Measurements from ENCODE around the gene SCMH1. TPM values are rescaled to one million over a fixed set of nuclear protein-coding genes. Genes with fewer than 3 reads are reported as not detected.
"Not testable (repeated sequence)": the region's sequence is repeated elsewhere in the genome, so short reads cannot be mapped to it uniquely, and the experiment has no call there.

Gene SCMH1
- total RNA-seq, 1 experiment from 2014 or later, result 21.6 TPM

DNA sequence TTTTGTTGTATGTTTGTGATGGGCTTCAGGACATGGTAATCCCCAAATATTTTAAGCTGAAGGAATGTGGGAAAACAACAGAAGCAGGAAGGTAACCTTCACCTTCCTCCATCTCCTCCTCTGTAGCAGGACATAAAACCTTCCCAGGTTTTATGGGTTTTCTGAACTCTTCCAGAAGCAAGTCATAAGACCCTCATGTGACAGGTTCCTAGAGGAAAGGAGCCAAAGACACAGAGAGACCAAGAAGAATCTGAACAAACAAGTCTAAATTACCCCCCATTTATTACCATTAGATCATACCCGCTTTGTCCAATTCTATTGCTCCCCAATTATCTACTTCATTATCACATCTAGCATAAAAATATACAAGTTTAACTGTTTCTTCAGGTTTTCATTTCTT lies 28.8 kb downstream of the SCMH1 start:
- DNase-seq (ENCODE audit: low read depth), result no peak

DNA sequence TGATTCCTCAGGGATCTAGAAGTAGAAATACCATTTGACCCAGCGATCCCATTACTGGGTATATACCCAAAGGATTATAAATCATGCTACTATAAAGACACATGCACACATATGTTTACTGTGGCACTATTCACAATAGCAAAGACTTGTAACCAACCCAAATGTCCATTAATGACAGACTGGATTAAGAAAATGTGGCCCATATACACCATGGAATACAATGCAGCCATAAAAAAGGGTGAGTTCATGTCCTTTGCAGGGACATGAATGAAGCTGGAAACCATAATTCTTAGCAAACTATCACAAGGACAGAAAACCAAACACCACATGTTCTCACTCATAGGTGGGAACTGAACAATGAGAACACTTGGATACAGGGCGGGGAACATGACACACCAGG lies 30.5 kb downstream of the SCMH1 start:
- DNase-seq (ENCODE audit: low read depth), result not testable (repeated sequence)

DNA sequence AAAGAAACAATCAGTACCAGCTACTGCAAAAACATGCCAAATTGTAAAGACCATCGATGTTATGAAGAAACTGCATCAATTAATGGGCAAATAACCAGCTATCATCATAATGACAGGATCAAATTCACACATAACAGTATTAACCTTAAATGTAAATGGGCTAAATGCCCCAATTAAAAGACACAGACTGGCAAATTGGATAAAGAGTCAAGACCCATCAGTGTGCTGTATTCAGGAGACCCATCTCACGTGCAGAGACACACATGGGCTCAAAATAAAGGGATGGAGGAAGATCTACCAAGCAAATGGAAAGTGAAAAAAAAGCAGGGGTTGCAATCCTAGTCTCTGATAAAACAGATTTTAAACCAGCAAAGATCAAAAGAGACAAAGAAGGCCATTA lies 35.1 kb downstream of the SCMH1 start:
- not testable (repeated sequence) for DNase-seq (ENCODE audit: low read depth)

DNA sequence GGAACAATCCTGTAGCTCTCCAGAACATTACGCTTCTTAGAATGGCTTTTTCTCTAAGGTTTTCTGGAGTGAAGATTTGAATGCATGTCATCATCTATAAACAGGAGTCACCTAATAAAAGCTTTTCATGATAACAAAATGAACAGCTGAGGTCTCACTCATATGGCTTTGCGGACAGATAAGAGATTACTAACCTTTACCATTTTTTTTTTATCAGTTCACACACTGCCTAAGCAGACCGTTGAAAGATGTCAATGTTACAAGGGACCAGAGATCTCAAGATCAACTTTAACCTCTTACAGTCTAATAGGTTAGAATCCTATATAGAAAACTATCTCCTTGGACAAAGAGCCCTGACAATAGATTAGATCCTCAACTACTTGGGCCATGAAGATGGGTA lies 41.4 kb downstream of the SCMH1 start:
- DNase-seq (ENCODE audit: low read depth), result no peak

DNA sequence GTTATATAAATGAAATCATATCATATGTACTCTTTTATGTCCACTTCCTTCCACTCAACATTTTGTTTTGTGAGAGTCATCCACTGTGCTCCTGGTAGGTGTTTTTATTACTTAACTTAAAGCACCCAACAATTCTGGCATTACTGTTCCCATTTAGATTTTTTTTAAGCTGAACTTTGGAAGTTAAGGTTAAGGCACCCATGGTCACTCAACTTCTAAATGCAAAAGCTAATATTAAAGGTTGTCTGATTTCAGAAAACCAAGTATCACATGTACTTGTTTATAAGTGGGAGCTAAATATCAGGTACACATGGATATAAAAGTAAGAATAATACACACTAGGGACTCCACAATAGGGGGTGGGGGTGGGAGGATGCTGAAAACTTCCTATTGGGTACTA lies 42.7 kb downstream of the SCMH1 start:
- DNase-seq (ENCODE audit: low read depth), result no peak

DNA sequence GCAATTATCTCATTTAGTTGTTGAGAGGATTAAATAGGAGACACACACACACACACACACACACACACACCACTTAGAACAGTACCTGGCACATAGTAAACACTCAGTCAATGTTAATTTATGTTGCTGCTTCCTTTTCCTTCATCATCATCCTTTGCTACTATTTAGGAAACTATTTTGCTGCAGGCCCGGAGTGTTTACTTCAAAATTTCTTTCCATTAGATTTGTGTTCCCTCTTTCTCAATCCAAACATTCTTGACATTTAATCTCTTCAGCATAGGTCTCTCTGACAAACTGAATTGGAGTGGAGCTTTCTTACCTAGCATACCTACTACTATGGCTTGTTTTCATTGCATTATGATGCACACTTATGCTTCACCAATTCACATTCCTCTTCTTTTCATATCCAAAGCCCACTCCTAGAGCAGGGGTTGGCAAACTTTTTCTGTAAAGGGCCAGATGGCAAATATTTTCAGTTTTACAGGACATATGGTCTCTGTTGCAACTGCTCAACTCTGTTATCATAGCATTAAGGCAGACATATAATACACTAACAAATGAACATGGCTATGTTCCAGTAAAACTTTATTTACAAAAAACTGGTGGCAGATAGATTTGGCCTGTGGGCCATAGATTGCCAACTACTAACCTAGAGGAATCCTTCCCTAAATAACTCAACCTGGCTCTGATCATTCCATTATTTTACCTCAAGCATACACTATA lies 49.5 kb downstream of the SCMH1 start:
- no peak for DNase-seq (ENCODE audit: low read depth)

DNA sequence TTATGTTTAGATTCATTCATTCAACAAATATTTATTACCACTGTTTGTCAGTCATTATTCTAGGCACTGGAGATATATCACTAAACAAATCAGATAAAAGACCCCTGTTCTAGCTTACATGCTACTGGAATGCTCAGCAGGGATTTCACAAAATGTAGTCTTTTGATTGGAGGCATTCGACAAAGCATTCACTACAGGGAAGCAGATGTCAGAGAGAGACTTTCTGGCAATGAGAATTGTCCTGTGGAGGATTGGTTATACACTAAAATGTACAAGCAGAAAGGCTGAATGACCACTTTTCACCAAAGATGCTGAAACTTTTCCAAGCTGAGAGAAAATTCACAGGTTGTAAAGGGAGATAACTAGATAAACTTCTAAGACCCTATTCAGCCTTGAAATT lies 57.7 kb downstream of the SCMH1 start:
- no peak for DNase-seq (ENCODE audit: low read depth)

DNA sequence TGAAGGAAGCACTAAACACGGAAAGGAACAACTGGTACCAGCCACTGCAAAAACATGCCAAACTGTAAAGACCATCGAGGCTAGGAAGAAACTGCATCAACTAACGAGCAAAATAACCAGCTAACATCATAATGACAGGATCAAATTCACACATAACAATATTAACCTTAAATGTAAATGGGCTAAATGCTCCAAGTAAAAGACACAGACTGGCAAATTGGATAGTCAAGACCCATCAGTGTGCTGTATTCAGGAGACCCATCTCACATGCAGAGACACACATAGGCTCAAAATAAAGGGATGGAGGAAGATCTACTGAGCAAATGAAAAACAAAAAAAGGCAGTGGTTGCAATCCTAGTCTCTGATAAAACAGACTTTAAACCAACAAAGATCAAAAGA lies 63.9 kb downstream of the SCMH1 start:
- not testable (repeated sequence) for DNase-seq (ENCODE audit: low read depth)

DNA sequence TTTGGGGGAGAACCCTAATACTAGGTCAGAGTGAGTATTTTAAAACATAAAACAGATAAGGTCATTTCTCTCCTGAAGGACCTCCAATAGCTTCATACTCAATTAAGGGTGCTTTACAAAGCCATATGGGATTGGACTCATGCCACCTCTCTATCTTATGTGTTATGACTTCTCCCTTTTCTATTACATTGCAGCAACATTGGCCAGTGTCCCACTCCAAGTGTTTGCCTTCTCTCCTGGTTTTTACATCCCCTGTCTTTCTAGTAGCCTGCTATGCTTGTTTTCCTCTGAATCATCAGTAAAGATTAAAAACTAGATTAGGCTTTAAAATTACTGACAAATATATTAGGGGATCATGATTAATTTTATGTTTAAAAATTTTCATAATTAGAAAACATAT lies 66.6 kb downstream of the SCMH1 start:
- no peak for DNase-seq (ENCODE audit: low read depth)

DNA sequence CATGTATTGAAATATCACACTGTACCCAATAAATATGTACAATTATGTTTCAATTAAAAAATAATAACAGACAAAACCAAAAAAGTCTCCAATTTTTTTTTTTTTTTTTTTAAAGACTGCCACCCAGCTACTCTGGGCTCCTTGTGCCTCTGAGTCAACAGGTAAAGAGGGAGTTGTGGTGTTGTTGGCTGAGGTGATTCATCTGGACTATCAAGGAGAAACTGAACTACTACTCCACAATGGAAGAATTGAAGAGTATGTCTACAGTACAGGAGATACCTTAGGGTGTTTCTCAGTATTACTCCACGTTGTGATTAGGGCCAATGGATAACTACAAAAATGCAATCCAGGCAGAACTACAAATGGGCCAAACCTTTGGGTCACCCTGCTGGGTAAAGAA lies 67.9 kb downstream of the SCMH1 start:
- no peak for DNase-seq (ENCODE audit: low read depth)

DNA sequence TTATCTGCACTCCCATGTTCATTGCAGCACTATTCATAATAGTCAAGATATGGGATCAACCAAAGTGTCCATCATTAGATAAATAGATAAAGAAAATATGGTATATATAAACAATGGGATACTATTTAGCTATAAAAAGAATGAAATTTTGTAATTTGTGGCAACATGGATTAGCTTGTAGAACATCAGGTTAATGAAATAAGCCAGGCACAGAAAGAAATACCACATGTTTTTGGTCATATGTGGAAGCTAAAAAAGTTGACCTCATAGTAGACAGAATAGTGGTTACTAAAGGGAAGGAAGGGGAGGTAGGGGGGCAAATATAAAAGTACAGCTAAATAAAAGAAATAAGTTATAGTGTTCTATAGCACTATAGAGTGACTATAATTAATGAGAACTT lies 68.5 kb downstream of the SCMH1 start:
- DNase-seq (ENCODE audit: low read depth), result no peak

DNA sequence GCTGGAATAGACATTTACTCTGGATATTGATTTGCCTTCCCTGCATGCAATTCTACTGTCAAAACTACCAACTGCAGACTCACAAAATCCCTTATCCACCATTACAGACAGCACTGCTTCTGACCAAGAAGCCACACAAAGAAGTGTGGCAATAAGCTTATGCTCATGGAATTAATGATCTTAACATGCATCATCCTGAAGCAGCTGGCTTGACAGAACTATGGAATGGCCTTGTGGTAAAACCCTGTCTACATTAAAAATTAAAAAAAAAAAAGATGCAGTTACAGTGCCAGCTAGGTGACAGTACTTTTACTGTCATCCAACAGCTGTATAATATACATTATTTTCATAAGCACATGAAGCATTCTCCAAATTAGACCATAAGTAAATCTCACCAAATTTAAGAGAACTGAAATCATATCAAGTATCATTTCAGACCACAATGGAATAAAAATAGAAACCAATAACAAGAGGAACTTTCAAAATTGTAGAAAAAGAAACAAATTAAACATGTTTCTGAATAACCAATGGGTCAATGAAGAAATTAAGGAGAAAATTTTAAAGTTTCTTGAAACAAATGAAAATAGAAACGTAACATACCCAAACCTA lies 70.7 kb downstream of the SCMH1 start:
- peak; percentile 70 for DNase-seq (ENCODE audit: low read depth)

DNA sequence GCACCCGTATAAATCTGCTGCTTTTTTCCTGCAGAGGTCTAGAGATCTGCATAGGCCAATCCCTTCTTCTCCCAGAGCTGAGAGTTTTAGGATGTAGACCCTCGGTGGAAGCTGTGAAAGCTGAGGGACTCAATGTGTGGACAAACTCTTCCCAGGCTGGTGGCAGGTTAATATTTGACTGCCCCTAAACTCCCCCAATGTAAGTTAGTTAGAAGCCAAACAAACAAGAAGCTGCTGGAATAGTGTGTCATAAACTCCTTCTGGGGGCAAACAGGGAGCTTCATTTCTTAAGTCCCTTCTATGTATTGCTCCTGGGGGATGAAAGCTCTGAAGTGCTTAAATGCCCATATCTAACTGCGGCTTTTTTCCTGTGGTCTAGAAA lies 72.3 kb downstream of the SCMH1 start:
- no peak for DNase-seq (ENCODE audit: low read depth)

DNA sequence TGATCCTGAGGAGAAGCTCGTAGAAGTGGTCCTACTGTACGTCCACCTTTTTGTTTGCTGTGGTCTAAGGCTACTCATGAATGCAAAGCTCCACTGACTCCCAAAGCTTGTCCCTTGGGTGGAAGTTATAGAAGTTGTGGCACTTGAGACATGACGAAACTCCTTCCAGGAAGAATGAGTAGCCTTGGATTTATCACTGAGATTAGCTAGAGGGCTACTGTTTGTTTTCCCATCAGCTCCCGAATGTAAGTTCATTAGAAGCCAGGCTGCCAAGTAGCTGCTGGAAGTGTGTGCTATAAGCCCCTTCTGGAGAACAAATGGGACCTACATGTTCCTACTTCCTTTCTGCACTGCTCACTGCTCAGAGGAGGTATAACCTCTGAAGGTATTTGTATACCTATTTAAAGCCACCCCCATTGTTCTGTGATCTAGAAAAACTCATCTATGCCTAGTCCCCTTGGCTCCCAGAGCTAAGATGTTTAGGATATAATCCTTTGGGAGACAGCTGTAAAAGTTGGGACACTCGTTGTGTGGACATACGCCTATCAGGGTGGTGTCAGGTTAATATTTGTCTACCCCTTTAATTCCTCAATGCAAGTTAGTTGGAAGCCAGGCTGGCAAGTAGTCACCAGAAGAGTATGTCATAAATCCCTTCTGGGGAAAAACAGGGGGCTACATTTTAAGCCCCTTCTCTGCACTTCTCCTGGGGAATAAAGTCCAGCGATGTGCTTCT lies 72.9 kb downstream of the SCMH1 start:
- DNase-seq (ENCODE audit: low read depth), result no peak

DNA sequence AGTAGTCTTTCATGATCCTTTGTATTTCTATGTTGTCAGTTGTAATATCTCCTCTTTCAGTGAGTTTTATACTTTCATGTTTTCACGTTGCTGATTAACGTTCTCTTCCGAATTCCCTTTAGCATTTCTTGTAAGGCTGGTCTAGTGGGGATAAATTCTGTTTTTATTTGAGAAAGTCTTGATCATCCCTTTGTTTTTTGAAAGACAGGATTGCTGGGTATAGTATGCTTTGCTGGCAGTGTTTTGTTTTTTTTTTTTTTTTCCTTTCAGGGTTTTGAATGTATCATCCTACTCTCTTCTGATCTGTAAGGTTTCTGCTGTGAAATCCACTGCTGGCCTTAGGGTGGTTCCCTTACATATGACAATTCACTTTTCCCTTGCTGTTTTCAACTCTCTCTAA lies 74.4 kb downstream of the SCMH1 start:
- DNase-seq (ENCODE audit: low read depth), result no peak

DNA sequence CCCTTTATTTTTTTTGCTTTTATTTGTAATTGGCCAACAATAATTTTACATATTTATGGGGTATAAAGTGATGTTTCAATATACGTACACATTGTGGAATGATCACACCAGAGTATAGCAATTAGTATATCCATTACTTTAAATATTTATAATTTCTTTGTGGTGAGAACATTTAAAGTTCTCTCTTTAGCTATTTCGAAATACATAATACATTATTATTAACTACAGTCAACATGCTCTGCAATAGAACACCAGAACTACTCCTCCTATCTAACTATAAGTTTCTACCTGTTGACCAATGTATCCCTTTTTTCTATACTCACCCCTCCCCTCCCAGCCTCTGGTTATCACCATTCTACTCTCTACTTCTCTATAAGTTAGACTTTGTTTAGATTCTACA lies 77.4 kb downstream of the SCMH1 start:
- DNase-seq (ENCODE audit: low read depth), result no peak

DNA sequence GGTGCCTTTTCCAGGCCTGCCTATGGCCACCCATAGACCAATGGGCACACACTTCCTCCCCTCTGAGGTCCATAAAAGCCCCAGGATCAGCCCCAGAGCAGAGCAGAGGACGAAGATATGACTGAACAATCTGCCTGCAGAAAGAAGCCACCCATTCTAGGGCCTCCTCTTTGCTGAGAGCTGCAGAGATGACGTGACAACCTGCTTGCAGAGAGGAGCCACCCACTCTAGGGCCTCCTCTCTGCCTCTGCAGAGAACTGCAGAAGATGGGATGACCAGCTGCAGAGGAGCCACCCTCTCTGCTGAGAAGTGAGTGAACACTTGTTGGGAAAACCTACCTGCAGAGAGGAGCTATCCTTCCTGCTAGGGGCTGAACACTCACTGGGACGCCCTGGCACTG lies 79.7 kb downstream of the SCMH1 start:
- no peak for DNase-seq (ENCODE audit: low read depth)

DNA sequence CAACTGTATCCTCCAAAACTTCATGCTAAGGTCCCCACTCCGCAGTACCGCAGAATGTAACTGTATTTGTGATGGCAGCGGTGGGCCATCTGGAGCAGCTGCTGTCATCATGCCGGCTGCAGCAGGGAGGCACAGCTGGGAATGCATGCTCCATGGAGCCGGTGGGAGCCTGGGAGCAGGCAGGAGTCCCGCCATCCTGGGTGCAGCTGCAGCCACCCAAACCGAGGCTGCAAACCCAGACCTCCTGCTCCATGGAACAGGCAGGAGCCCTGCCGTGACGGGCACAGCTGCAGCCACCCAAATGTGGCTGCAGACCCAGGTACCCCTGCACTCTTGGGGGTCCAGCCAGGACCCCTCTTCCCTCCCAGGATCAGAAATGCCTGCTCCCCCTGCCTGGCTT lies 80.3 kb downstream of the SCMH1 start:
- no peak for DNase-seq (ENCODE audit: low read depth)

DNA sequence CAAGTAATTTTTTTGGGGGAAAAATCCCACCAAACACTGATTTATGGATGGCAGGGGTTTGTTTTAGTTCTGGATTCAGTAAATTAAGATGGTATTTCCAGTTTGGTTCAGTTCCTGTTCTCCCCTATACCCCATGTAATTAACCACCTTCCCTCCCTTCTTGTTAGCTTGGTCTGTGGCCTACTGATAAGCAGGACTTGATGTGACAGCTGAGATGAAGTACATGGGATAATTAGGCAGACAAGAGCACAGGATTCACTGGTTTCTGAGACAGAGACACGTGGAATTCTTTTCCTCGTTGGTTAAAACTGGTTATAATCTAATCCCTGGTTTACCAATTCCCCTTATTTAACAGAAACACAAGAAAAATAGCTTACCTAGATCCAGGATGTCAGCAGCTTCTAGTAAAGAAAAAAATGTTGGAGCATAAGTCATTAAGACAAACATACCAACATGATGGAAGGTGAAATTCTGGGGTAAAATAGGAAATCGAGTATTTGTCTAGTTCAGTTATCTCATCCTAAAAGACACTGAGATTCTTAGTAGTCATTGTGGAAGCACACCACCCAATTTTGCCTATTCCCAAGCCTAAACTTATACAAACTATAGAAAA lies 81.5 kb downstream of the SCMH1 start:
- no peak for DNase-seq (ENCODE audit: low read depth)

DNA sequence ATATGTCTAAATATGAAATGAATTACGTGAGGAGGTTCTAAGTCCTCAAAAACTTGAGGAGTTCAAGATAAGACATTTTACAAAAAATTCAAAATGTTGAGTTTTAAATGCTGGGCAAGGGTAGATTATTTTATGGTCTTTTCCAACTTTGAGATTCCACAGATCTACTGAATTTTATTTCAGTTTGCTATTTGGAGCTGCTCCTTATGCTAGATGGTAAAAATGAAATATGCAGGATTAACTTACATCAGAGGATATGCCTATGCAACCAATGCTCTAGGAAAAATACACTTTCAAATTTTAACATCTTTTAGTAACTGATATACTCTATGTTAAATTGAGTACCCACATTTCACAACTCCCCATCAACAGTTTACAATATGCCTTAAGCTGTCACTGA lies 83.1 kb downstream of the SCMH1 start:
- no peak for DNase-seq (ENCODE audit: low read depth)

DNA sequence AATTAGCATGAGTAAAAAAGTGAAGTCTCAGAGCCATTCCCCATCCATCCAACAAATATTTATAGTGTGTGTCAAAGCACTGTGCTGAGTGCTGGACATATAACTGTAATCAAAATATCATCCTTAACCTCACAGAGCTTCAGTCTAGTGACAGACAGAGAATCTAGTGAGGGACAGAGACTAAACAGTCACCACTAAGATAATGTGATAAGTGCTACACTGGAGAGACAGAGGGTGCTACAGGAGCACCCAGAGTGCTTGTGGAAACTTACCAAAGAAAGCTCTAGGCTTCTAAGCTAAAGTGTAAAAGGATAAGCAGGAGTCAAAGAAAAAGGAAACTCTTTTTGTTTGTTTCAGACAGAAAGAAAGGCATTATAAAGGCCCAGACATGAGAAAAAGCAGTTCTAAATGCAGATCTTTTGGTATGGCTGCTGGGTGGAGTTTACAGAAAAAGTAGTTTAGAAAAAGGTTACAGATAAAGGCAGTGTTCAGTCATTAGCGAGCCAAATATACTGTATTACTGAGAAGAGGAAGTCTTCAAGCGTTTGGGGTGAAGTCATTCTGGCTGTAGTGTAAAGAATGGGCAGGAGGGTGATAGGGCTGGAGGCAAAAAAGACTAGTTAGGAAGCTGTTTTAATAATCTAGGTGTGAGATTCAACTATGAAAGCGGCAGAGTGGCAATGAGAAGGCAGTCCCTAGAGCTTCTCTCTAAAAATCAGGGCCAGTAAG lies 83.8 kb downstream of the SCMH1 start:
- no peak for DNase-seq (ENCODE audit: low read depth)

DNA sequence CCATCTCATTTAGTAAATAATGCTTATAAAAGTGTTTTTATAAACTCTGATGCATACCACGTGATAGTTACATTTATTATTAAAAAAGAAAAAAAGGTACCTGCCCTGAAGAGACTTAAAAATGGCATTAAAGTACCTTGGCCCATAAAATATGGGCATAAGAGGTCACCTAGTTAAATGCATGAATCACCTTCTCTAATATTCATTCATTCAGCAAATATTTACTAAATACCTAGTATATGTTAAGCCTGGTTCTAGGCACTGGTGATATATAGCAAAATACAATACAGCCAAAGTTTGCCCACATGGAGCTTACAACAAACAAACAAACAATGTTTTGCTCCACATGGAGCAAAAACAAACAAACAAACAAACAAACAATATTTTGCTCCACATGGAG lies 87.0 kb downstream of the SCMH1 start:
- no peak for DNase-seq (ENCODE audit: low read depth)

All from LHCN-M2 (cell line).